Neuronal stem cell (in vitro differentiated cells): ENCODE results near the gene RUBCNL.
"Not testable (repeated sequence)": the region's sequence is repeated elsewhere in the genome, so short reads cannot be mapped to it uniquely, and the experiment has no call there.

Source experiments
- DNase-seq: peaks from one replicate; pipeline ENCODE4 v3.0.0-alpha.2; 2013; ENCODE audit warnings: low spot score
- H2AFZ ChIP-seq: one replicate; pipeline ENCODE4 v1.6.1; 2013; ENCODE audit warnings: mild to moderate bottlenecking, low read length, inconsistent platforms
- H2AK5ac ChIP-seq: 2 replicates; pipeline ENCODE4 v1.6.1; 2013; ENCODE audit warnings: low read depth, mild to moderate bottlenecking, inconsistent platforms, low read length, moderate library complexity, mixed read lengths
- H2BK120ac ChIP-seq: 2 replicates; pipeline ENCODE4 v1.6.1; 2013; ENCODE audit warnings: low read depth, mild to moderate bottlenecking, inconsistent platforms, low read length, moderate library complexity, mixed read lengths
- H2BK12ac ChIP-seq: one replicate; pipeline ENCODE4 v1.6.1; 2013; ENCODE audit warnings: low read length, inconsistent platforms
- H2BK15ac ChIP-seq: 2 replicates; pipeline ENCODE4 v1.6.1; 2013; ENCODE audit warnings: mild to moderate bottlenecking, low read length, inconsistent platforms, mixed read lengths
- H2BK5ac ChIP-seq: one replicate; pipeline ENCODE4 v1.6.1; 2013; ENCODE audit warnings: inconsistent platforms, mild to moderate bottlenecking, low read length, moderate library complexity
- H3K14ac ChIP-seq: one replicate; pipeline ENCODE4 v1.6.1; 2013; ENCODE audit warnings: low read length, inconsistent platforms
- H3K18ac ChIP-seq: 2 replicates; pipeline ENCODE4 v1.6.1; 2013; ENCODE audit warnings: low read length, inconsistent platforms
- H3K23ac ChIP-seq: 2 replicates; pipeline ENCODE4 v1.6.1; 2013; ENCODE audit warnings: low read depth, mild to moderate bottlenecking, mixed read lengths, low read length, inconsistent platforms; ENCODE audit not compliant: poor library complexity
- H3K27ac ChIP-seq: replicated peaks from 3 replicates; pipeline ENCODE4 v1.5.1; 2013; ENCODE audit warnings: low read length, inconsistent platforms
- H3K27me3 ChIP-seq, 3 experiments: 2 replicates each; pipeline ENCODE4 v1.6.1; 2013; ENCODE audit warnings: low read length in 3 of 3, mild to moderate bottlenecking in 2 of 3, inconsistent platforms in 1 of 3, low read depth in 1 of 3, mixed read lengths in 1 of 3, moderate library complexity in 1 of 3; ENCODE audit not compliant: control insufficient read depth in 3 of 3, insufficient read depth in 3 of 3
- H3K36me3 ChIP-seq, 2 donors: replicated peaks in 1 of 2; 2 replicates each; pipeline ENCODE4 v1.6.1; 2013; ENCODE audit warnings: low read length in 2 of 2; ENCODE audit not compliant: control insufficient read depth in 2 of 2, insufficient read depth in 2 of 2
- H3K4ac ChIP-seq: 2 replicates; pipeline ENCODE4 v1.6.1; 2013; ENCODE audit warnings: inconsistent platforms, mild to moderate bottlenecking, low read length, moderate library complexity
- H3K4me1 ChIP-seq, 2 donors: 1 replicate in 1 of 2; 2 replicates in 1 of 2; pipeline ENCODE4 v1.6.1; 2013; ENCODE audit warnings: low read length in 2 of 2, low read depth in 1 of 2; ENCODE audit not compliant: control insufficient read depth in 2 of 2, insufficient read depth in 1 of 2
- H3K4me2 ChIP-seq: one replicate; pipeline ENCODE4 v1.6.1; 2013; ENCODE audit warnings: mild to moderate bottlenecking, low read length, inconsistent platforms; ENCODE audit not compliant: insufficient read depth, poor library complexity, severe bottlenecking
- H3K4me3 ChIP-seq, 2 donors: 2 replicates each; pipeline ENCODE4 v1.5.1; 2013; ENCODE audit warnings: low read length in 2 of 2, mild to moderate bottlenecking in 2 of 2, inconsistent platforms in 1 of 2, moderate library complexity in 1 of 2
- H3K79me1 ChIP-seq: one replicate; pipeline ENCODE4 v1.6.1; 2013; ENCODE audit warnings: low read depth, mild to moderate bottlenecking, inconsistent platforms, low read length, moderate library complexity
- H3K9ac ChIP-seq: one replicate; pipeline ENCODE4 v1.6.1; 2013; ENCODE audit warnings: mild to moderate bottlenecking, low read depth, low read length, inconsistent platforms; ENCODE audit not compliant: poor library complexity
- H3K9me3 ChIP-seq, 2 donors: replicated peaks in 1 of 2; 2 replicates each; pipeline versions ENCODE3 to v1.6.1; 2013; ENCODE audit warnings: low read length in 2 of 2, mild to moderate bottlenecking in 2 of 2, inconsistent platforms in 1 of 2, low read depth in 1 of 2, mixed read lengths in 1 of 2, moderate library complexity in 1 of 2; ENCODE audit not compliant: control insufficient read depth in 2 of 2, insufficient read depth in 1 of 2
- H4K8ac ChIP-seq: one replicate; pipeline ENCODE4 v1.6.1; 2013; ENCODE audit warnings: low read depth, mild to moderate bottlenecking, inconsistent platforms, low read length, moderate library complexity
- H4K91ac ChIP-seq: one replicate; pipeline ENCODE4 v1.6.1; 2013; ENCODE audit warnings: low read length, low read depth, mild to moderate bottlenecking, inconsistent platforms; ENCODE audit not compliant: poor library complexity
- WGBS, 2 donors: extraction: QIAGEN DNeasy Blood & Tissue Kit; methylation state at CpG; one replicate each; pipeline ENCODE4 v1.1.7; 2013; ENCODE audit warnings: missing lambda C conversion rate in 2 of 2, mixed read lengths in 1 of 2; ENCODE audit not compliant: insufficient read length in 2 of 2, insufficient replicate concordance in 1 of 2; ENCODE audit errors: extremely low coverage in 2 of 2; 5-methylcytosine and 5-hydroxymethylcytosine counted together

Gene RUBCNL

GRCh38 chr13:46374710-46375109 lies 12.3 kb downstream of the RUBCNL start:
- Histone ChIP-seq H3K4me1 (no peaks in the 10 kb centered on the region), H3K79me1 (no peaks in the 10 kb centered on the region), H3K27me3 (peaks cover 0 to 2% (median 0%) of the 10 kb centered on the region in 3 experiments), H4K8ac (no peak overlapping the region), H3K4me2 (no peak overlapping the region), H3K23ac (no peak overlapping the region), H2BK15ac (no peak overlapping the region), H3K14ac (no peak overlapping the region), H3K36me3 (no peaks in the 10 kb centered on the region), H2BK12ac (no peak overlapping the region), H3K18ac (no peak overlapping the region), H3K9ac (no peak overlapping the region), H4K91ac (no peak overlapping the region), H3K4me3 (no peak overlapping the region), H2AFZ (no peak overlapping the region), H2BK5ac (no peak overlapping the region), H3K9me3 (no peaks in the 10 kb centered on the region), H2AK5ac (no peak overlapping the region), H2BK120ac (no peak overlapping the region), H3K27ac (no peak overlapping the region), H3K4ac (no peak overlapping the region)
- no CpG with 5 or more reads among the region's 2 CpGs for WGBS, 2 donors
- DNase-seq, result no peak

DNA sequence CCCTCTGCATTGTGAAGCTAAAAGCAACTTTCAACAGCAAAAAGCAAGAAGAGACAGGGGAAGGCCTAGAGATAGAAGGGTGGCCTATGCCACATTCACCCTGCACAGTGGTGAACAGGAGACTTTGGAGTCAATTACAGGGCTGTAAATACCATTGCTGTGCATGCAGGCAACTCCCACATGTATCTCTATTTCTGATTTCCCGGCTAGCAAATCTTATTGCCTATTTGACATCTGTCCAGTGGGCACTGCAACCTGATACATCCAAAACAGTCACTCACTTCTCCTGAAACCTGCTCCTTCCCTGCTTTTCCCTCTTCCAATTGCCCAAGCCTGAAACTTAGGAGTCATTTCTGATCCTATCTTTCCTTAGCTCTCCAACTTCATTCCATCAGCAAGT lies 13.4 kb downstream of the RUBCNL start:
- WGBS, 2 donors, result no CpG with 5 or more reads among the region's 1 CpG
- no peak for DNase-seq
- H3K36me3 ChIP-seq, result no peaks in the 10 kb centered on the region
- no peak overlapping the region for H3K4ac ChIP-seq
- no peak overlapping the region for H3K9ac ChIP-seq
- no peak overlapping the region for H2BK120ac ChIP-seq
- no peaks in the 10 kb centered on the region for H3K9me3 ChIP-seq
- H4K91ac ChIP-seq, result no peak overlapping the region
- H2AK5ac ChIP-seq, result no peak overlapping the region
- H3K27ac ChIP-seq, result no peak overlapping the region
- H3K4me2 ChIP-seq, result no peak overlapping the region
- no peak overlapping the region for H3K23ac ChIP-seq
- H3K18ac ChIP-seq, result no peak overlapping the region
- no peak overlapping the region for H2BK12ac ChIP-seq
- no peaks in the 10 kb centered on the region for H3K79me1 ChIP-seq
- no peak overlapping the region for H4K8ac ChIP-seq
- no peak overlapping the region for H3K4me3 ChIP-seq
- H2BK5ac ChIP-seq, result no peak overlapping the region
- no peak overlapping the region for H2AFZ ChIP-seq
- no peak overlapping the region for H2BK15ac ChIP-seq
- H3K14ac ChIP-seq, result no peak overlapping the region
- peaks cover 0 to 2% (median 0%) of the 10 kb centered on the region in 3 experiments for H3K27me3 ChIP-seq
- H3K4me1 ChIP-seq, result no peaks in the 10 kb centered on the region

DNA sequence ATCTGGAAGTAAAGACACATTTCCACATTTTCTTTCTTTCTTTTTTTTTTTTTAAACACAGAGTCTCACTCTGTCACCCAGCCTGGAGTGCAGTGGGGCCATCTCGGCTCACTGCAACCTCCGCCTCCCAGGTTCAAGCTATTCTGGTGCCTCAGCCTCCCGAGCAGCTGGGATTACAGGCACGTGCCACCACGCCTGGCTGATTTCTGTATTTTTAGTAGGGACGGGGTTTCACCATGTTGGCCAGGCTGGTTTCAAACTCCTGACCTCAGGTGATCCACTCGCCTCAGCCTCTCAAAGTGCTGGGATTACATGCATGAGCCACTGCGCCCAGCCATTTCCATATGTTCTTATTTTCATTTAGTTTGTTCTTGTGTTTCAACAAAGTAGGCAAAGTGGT lies 14.1 kb downstream of the RUBCNL start:
- not testable (repeated sequence) for H3K36me3 ChIP-seq, H4K91ac ChIP-seq, H2AK5ac ChIP-seq, H3K79me1 ChIP-seq, H3K27ac ChIP-seq, DNase-seq, H3K23ac ChIP-seq, H4K8ac ChIP-seq, H3K4me3 ChIP-seq, H3K9me3 ChIP-seq, H2BK12ac ChIP-seq, H3K9ac ChIP-seq, H2BK5ac ChIP-seq, H3K18ac ChIP-seq, H2BK15ac ChIP-seq, H3K14ac ChIP-seq, H3K4me1 ChIP-seq, H2AFZ ChIP-seq, H2BK120ac ChIP-seq, H3K4ac ChIP-seq, H3K4me2 ChIP-seq, H3K27me3 ChIP-seq
- no CpG with 5 or more reads among the region's 8 CpGs for WGBS, 2 donors

- no peak overlapping the region for H2BK5ac ChIP-seq
- peak overlapping the region; percentile 52 for H2BK120ac ChIP-seq
- no peak overlapping the region for H3K18ac ChIP-seq
- H3K27ac ChIP-seq, result no peak overlapping the region
- no peaks in the 10 kb centered on the region for H3K36me3 ChIP-seq
- H2BK12ac ChIP-seq, result no peak overlapping the region
- H3K4me3 ChIP-seq, result no peak overlapping the region
- no peaks in the 10 kb centered on the region for H3K79me1 ChIP-seq
- H3K23ac ChIP-seq, result no peak overlapping the region
- no peak overlapping the region for H3K4ac ChIP-seq
- H4K8ac ChIP-seq, result no peak overlapping the region
- no peak overlapping the region for H4K91ac ChIP-seq
- no peaks in the 10 kb centered on the region for H3K9me3 ChIP-seq
- no peaks in the 10 kb centered on the region for H3K4me1 ChIP-seq
- H2AFZ ChIP-seq, result no peak overlapping the region
- peaks cover 0 to 2% (median 0%) of the 10 kb centered on the region in 3 experiments for H3K27me3 ChIP-seq
- H2AK5ac ChIP-seq, result no peak overlapping the region
- WGBS, 2 donors, result no CpG with 5 or more reads among the region's 9 CpGs
- H3K9ac ChIP-seq, result no peak overlapping the region
- peak overlapping the region; percentile 9 for H3K14ac ChIP-seq
- DNase-seq, result no peak
- H2BK15ac ChIP-seq, result no peak overlapping the region
- no peak overlapping the region for H3K4me2 ChIP-seq
These were observed 15.0 kb downstream of the RUBCNL start for GRCh38 chr13:46372071-46372470.
